Panc1 (cell line): ENCODE data around the gene ALDH1A1. TPM values are rescaled to one million over a fixed set of nuclear protein-coding genes. Genes with fewer than 3 reads are reported as not detected.

Experiments used
- ATAC-seq: fragments of 200-7000 bp; cut with Tn5 transposase; 2 replicates; pipeline ENCODE4 v1.9.1; 2020; ENCODE audit warnings: mild to moderate bottlenecking, moderate library complexity
- BruUV-seq: library from RNA; stranded (reverse); fragments of 400-500 nt; replicated peaks from 2 replicates; lab custom pipeline; 2021; lab: Mats Ljungman, UMichigan
- CTCF ChIA-PET: fragments of 300-600 bp; sonication (Branson Sonifier 250); formaldehyde crosslinking; loops from one replicate; lab custom pipeline; 2022; ENCODE audit warnings: antibody characterized with exemption; lab: Charles Lee
- POLR2A ChIA-PET: fragments of 300-600 bp; sonication (Branson Sonifier 250); formaldehyde crosslinking; loops from one replicate; lab custom pipeline; 2022; ENCODE audit warnings: antibody characterized with exemption; lab: Charles Lee
- DNase-seq: peaks from one replicate; pipeline ENCODE4 v3.0.0-alpha.2; 2010; ENCODE audit warnings: low read depth, low spot score
- H3K27ac ChIP-seq: 2 replicates; pipeline ENCODE4 v1.5.1; 2011; ENCODE audit warnings: mild to moderate bottlenecking, low read length, inconsistent platforms
- H3K27me3 ChIP-seq: fragments of 200-500 bp; sonication (Bioruptor generic); 2 replicates; pipeline ENCODE4 v1.6.0; 2014; ENCODE audit warnings: low read length, inconsistent platforms; ENCODE audit not compliant: control insufficient read depth, insufficient read depth
- H3K36me3 ChIP-seq: fragments of 200-500 bp; sonication (Bioruptor generic); 2 replicates; pipeline ENCODE4 v1.5.1; 2014; ENCODE audit warnings: inconsistent platforms, mild to moderate bottlenecking, low read length, moderate library complexity; ENCODE audit not compliant: control insufficient read depth, insufficient read depth
- H3K4me1 ChIP-seq: 2 replicates; pipeline ENCODE4 v1.5.1; 2011; ENCODE audit warnings: inconsistent platforms, mild to moderate bottlenecking, low read length, moderate library complexity; ENCODE audit not compliant: control insufficient read depth, insufficient read depth
- H3K4me3 ChIP-seq, 2 experiments: 2 replicates each; pipeline ENCODE4 v1.5.1; 2011 to 2012; ENCODE audit warnings: low read depth in 2 of 2, low read length in 2 of 2, mild to moderate bottlenecking in 2 of 2, inconsistent platforms in 1 of 2, moderate library complexity in 1 of 2
- H3K9me3 ChIP-seq: fragments of 200-500 bp; sonication (Bioruptor generic); 2 replicates; pipeline ENCODE4 v1.5.1; 2014; ENCODE audit warnings: low read depth, mild to moderate bottlenecking, inconsistent platforms, low read length, moderate library complexity; ENCODE audit not compliant: control insufficient read depth, insufficient read depth
- POLR2AphosphoS5 ChIP-seq: IDR thresholded peaks from 2 replicates; pipeline ENCODE4 v1.6.1; 2012; ENCODE audit warnings: mild to moderate bottlenecking, low read depth, low read length, moderate library complexity
- SIN3A ChIP-seq: IDR thresholded peaks from 2 replicates; pipeline ENCODE4 v1.6.1; 2012; ENCODE audit warnings: low read depth, mild to moderate bottlenecking, low read length, moderate library complexity, borderline replicate concordance; ENCODE audit not compliant: insufficient read depth
- TCF7L2 ChIP-seq: IDR thresholded peaks from 2 replicates; pipeline ENCODE4 v1.6.1; 2011; ENCODE audit warnings: mild to moderate bottlenecking, low read depth, low read length, inconsistent platforms
- in situ Hi-C: cut with HindIII; loops from 2 replicates; pipeline ENCODE4 v1.10.0; 2016; ENCODE audit warnings: low sequenced_read_pairs, low pct_unique_long_range_greater_than_20kb
- intact Hi-C: fragments of 100-400 bp; cut with micrococcal nuclease; formaldehyde crosslinking; loops from one replicate; pipeline ENCODE4 v1.10.0; 2022; ENCODE audit not compliant: unreplicated experiment
- total RNA-seq: library from RNA; stranded (reverse); gene quantifications from one replicate; pipeline ENCODE4 v1.2.1, GENCODE V29; 2021; ENCODE audit not compliant: unreplicated experiment
- TF ChIP-seq, protein P1 (sequence below): fragments of 450-650 bp; IDR thresholded peaks from 2 replicates; pipeline ENCODE4 v1.5.1; 2017; ENCODE audit warnings: mild to moderate bottlenecking
- TF ChIP-seq, protein P2 (sequence below), 2 experiments: IDR thresholded peaks; 2 replicates each; pipeline ENCODE4 v1.6.1; 2011 to 2012; ENCODE audit warnings: low read depth in 2 of 2, control low read depth in 1 of 2, low read length in 1 of 2, mild to moderate bottlenecking in 1 of 2, moderate library complexity in 1 of 2; ENCODE audit not compliant: insufficient read depth in 1 of 2

ALDH1A1 gene
- total RNA-seq, 1 experiment from 2014 or later, result 0.54 TPM

DNA sequence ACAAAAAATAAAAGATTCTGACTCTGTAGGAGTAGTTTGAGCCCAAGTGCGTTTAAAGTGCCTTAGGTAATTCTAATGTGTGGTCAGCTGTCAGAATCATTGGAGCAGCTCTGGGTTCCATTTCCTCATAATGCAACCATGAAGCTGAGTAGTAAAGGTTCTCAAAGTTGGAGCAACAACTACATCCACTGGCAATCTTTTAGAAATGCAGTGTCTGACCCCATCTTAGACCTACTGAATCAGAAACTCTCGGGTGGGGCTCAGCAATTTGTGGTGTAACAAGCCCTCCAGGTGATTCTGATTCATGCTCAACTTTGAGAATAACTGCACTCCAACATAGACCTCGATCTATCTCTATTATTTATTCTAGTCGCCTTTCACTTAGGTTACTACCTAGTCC is 7.6 kb upstream of the ALDH1A1 start:
- H3K4me1 ChIP-seq, result no peaks in the 10 kb centered on the region
- TF ChIP-seq, protein P1, sequence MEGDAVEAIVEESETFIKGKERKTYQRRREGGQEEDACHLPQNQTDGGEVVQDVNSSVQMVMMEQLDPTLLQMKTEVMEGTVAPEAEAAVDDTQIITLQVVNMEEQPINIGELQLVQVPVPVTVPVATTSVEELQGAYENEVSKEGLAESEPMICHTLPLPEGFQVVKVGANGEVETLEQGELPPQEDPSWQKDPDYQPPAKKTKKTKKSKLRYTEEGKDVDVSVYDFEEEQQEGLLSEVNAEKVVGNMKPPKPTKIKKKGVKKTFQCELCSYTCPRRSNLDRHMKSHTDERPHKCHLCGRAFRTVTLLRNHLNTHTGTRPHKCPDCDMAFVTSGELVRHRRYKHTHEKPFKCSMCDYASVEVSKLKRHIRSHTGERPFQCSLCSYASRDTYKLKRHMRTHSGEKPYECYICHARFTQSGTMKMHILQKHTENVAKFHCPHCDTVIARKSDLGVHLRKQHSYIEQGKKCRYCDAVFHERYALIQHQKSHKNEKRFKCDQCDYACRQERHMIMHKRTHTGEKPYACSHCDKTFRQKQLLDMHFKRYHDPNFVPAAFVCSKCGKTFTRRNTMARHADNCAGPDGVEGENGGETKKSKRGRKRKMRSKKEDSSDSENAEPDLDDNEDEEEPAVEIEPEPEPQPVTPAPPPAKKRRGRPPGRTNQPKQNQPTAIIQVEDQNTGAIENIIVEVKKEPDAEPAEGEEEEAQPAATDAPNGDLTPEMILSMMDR, result no peak
- TF ChIP-seq, protein P2, sequence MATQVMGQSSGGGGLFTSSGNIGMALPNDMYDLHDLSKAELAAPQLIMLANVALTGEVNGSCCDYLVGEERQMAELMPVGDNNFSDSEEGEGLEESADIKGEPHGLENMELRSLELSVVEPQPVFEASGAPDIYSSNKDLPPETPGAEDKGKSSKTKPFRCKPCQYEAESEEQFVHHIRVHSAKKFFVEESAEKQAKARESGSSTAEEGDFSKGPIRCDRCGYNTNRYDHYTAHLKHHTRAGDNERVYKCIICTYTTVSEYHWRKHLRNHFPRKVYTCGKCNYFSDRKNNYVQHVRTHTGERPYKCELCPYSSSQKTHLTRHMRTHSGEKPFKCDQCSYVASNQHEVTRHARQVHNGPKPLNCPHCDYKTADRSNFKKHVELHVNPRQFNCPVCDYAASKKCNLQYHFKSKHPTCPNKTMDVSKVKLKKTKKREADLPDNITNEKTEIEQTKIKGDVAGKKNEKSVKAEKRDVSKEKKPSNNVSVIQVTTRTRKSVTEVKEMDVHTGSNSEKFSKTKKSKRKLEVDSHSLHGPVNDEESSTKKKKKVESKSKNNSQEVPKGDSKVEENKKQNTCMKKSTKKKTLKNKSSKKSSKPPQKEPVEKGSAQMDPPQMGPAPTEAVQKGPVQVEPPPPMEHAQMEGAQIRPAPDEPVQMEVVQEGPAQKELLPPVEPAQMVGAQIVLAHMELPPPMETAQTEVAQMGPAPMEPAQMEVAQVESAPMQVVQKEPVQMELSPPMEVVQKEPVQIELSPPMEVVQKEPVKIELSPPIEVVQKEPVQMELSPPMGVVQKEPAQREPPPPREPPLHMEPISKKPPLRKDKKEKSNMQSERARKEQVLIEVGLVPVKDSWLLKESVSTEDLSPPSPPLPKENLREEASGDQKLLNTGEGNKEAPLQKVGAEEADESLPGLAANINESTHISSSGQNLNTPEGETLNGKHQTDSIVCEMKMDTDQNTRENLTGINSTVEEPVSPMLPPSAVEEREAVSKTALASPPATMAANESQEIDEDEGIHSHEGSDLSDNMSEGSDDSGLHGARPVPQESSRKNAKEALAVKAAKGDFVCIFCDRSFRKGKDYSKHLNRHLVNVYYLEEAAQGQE (IDR thresholded peaks at IDR 0.05; ENCODE audit: insufficient read depth in 1 of 2, low read depth in 2 of 2, low read length in 1 of 2), result no peak
- TF ChIP-seq POLR2AphosphoS5 (no peak), SIN3A (no peak), TCF7L2 (no peak)
- H3K27me3 ChIP-seq, result no peaks in the 10 kb centered on the region
- no TSS peak for BruUV-seq
- ChIA-PET CTCF (no interaction called here), POLR2A (no interaction called here)
- no peak for DNase-seq
- H3K36me3 ChIP-seq, result no peaks in the 10 kb centered on the region
- in situ Hi-C loops, result no loop called here
- H3K4me3 ChIP-seq, result no peak overlapping the region
- H3K9me3 ChIP-seq, result no peaks in the 10 kb centered on the region
- intact Hi-C loops, result no loop called here
- no peak overlapping the region for H3K27ac ChIP-seq
- no peak for ATAC-seq

DNA sequence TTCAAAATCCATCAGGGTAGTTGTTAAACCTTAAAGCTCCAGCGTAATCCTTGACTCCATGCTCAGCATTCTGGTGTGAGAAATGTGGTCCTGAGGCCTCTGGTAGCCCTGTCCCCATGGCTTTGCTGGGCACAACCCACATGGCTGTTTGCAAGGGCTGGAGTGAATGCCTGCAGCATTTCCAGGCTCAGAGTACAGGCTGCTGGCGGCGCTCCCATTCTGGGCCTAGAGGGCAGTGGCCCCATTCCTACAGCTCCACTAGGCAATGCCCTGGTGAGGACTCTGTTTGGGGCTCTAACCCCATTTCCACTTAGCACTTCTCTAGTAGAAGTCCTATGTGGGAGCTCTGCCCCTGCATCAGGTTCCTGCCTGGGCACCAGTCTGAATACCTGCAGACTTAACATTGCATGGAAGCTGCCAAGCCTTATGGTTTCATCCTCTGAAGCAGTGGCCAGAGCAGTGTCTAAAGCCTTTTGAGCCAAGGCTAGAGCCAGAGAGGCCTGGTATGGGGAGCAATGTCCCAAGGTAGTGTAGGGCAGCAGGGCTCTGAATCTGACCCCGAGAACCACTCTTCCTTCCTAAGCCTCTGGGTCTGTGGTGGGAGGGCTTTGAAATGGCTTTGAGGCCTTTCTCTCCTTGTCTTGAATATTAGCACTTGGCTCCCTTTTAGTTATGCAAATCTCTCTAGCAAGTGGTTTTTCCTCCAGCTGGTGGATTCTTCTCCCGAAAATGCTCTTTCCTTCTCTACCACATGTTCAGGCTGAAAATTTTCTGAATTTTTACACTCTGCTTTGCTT is 5.8 kb upstream of the ALDH1A1 start:
- ChIA-PET CTCF (no interaction called here), POLR2A (no interaction called here)
- intact Hi-C loops, result no loop called here
- Histone ChIP-seq H3K27ac (no peak overlapping the region), H3K4me1 (no peaks in the 10 kb centered on the region), H3K36me3 (no peaks in the 10 kb centered on the region), H3K9me3 (no peaks in the 10 kb centered on the region), H3K27me3 (no peaks in the 10 kb centered on the region), H3K4me3 (no peak overlapping the region)
- TF ChIP-seq, protein P1, result no peak
- TF ChIP-seq TCF7L2 (no peak), POLR2AphosphoS5 (no peak), SIN3A (no peak)
- TF ChIP-seq, protein P2 (IDR thresholded peaks at IDR 0.05; ENCODE audit: insufficient read depth in 1 of 2, low read depth in 2 of 2, low read length in 1 of 2), result no peak
- in situ Hi-C loops, result no loop called here
- ATAC-seq (no peak), DNase-seq (no peak)
- no TSS peak for BruUV-seq
